Measurements from ENCODE around the gene CC2D1A. TPM values are rescaled to one million over a fixed set of nuclear protein-coding genes. Genes with fewer than 3 reads are reported as not detected.
"Not testable (repeated sequence)": the region's sequence is repeated elsewhere in the genome, so short reads cannot be mapped to it uniquely, and the experiment has no call there.

Gene CC2D1A
- total RNA-seq, 2 experiments from 2014 or later: 16.4 to 16.9 TPM

DNA sequence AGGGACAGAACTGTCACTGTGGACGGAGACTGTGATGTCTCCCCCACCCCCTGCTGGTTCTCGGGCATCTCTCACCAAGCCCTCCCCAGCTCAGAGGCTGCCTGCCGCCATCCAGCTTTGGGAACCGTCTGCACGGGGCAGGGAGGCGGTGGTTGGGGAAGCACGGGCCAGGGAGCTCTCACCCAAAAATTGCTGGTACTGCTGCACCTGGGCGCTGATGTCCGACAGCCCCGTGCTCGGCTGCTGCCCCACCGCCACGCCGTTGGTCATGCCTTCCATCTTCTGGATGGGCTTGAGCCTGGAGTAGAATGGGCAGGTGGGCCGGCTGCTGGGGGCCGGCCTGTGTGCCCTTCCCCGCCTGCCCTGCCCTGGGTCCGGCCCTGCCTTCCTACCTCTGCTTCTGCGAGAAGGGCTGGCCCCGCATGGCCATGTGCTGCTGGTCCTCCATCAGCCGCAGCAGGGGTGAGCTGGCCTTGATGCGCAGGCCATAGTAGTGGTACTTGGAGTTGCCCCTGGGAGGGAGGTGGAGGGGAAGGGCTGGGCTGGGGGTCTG is 62.5 kb downstream of the CC2D1A start:
- Mint-ChIP-seq H3K4me1 (ENCODE audit: low read depth) (no peaks in the 10 kb centered on the region), H3K27me3 (no peaks in the 10 kb centered on the region), H3K9me3 (no peaks in the 10 kb centered on the region), H3K4me3 (no peak overlapping the region), H3K27ac (no peak overlapping the region), H3K36me3 (ENCODE audit: low read depth) (peaks cover 55% of the 10 kb centered on the region)
- Histone ChIP-seq H3K36me3 (ENCODE audit: insufficient read depth, low read length) (peaks cover 57% of the 10 kb centered on the region), H3K4me1 (ENCODE audit: insufficient read depth, low read length) (peaks cover 4% of the 10 kb centered on the region), H3K27me3 (ENCODE audit: control insufficient read depth in 1 of 2, insufficient read depth in 2 of 2, low read length in 2 of 2) (no peaks in the 10 kb centered on the region), H3K9me3 (ENCODE audit: control insufficient read depth in 1 of 2, insufficient read depth in 1 of 2, low read length in 2 of 2) (no peaks in the 10 kb centered on the region), H3K4me3 (ENCODE audit: low read length) (no peak overlapping the region), H3K27ac (ENCODE audit: low read depth in 1 of 2, low read length in 2 of 2) (no peak overlapping the region)
- ChIA-PET CTCF (no interaction called here), POLR2A (no interaction called here)
- DNase-seq (no peak), ATAC-seq (ENCODE audit: poor library complexity) (no peak)
- TF ChIP-seq CTCF (IDR thresholded peaks at IDR 0.05): no peak
- intact Hi-C loops (cut with DNase I, micrococcal nuclease): no loop called here

GRCh38 chr19:13968999-13969398 is 63.0 kb downstream of the CC2D1A start:
- no peaks in the 10 kb centered on the region for H3K9me3 ChIP-seq (ENCODE audit: control insufficient read depth in 1 of 2, insufficient read depth in 1 of 2, low read length in 2 of 2)
- H3K4me3 Mint-ChIP-seq: no peak overlapping the region

GRCh38 chr19:13969897-13970296 is 63.9 kb downstream of the CC2D1A start:
- DNase-seq: no peak
- intact Hi-C loops (cut with DNase I, micrococcal nuclease): no loop called here
- Histone ChIP-seq H3K4me1 (ENCODE audit: insufficient read depth, low read length) (peaks cover 15% of the 10 kb centered on the region), H3K9me3 (ENCODE audit: control insufficient read depth in 1 of 2, insufficient read depth in 1 of 2, low read length in 2 of 2) (no peaks in the 10 kb centered on the region), H3K27ac (ENCODE audit: low read depth in 1 of 2, low read length in 2 of 2) (no peak overlapping the region), H3K4me3 (ENCODE audit: low read length) (no peak overlapping the region), H3K27me3 (ENCODE audit: control insufficient read depth in 1 of 2, insufficient read depth in 2 of 2, low read length in 2 of 2) (no peaks in the 10 kb centered on the region), H3K36me3 (ENCODE audit: insufficient read depth, low read length) (peaks cover 56% of the 10 kb centered on the region)
- ChIA-PET POLR2A (interaction anchor here (1.2 kb wide), 1 partner anchor 36 kb away, joined by 3 read pairs; the partner anchor contains the start of gene RFX1), CTCF (no interaction called here)
- no peaks in the 10 kb centered on the region for H3K27me3 Mint-ChIP-seq
- H3K4me3 Mint-ChIP-seq: no peak overlapping the region
- ATAC-seq (ENCODE audit: poor library complexity): no peak
- H3K27ac Mint-ChIP-seq: no peak overlapping the region
- H3K4me1 Mint-ChIP-seq (ENCODE audit: low read depth): peaks cover 8% of the 10 kb centered on the region
- peaks cover 55% of the 10 kb centered on the region for H3K36me3 Mint-ChIP-seq (ENCODE audit: low read depth)
- no peak for TF ChIP-seq CTCF (IDR thresholded peaks at IDR 0.05)
- no peaks in the 10 kb centered on the region for H3K9me3 Mint-ChIP-seq

More at GRCh38 chr19:13968999-13969398, 63.0 kb downstream of the CC2D1A start:
- peaks cover 58% of the 10 kb centered on the region for H3K36me3 Mint-ChIP-seq (ENCODE audit: low read depth)
- Histone ChIP-seq H3K27me3 (ENCODE audit: control insufficient read depth in 1 of 2, insufficient read depth in 2 of 2, low read length in 2 of 2) (no peaks in the 10 kb centered on the region), H3K27ac (ENCODE audit: low read depth in 1 of 2, low read length in 2 of 2) (no peak overlapping the region), H3K4me1 (ENCODE audit: insufficient read depth, low read length) (peaks cover 9% of the 10 kb centered on the region), H3K4me3 (ENCODE audit: low read length) (no peak overlapping the region), H3K36me3 (ENCODE audit: insufficient read depth, low read length) (peaks cover 57% of the 10 kb centered on the region)
- ChIA-PET POLR2A (no interaction called here), CTCF (no interaction called here)
- ATAC-seq (ENCODE audit: poor library complexity) (no peak), DNase-seq (no peak)
- H3K9me3 Mint-ChIP-seq: no peaks in the 10 kb centered on the region
- intact Hi-C loops (cut with DNase I, micrococcal nuclease): no loop called here
- H3K4me1 Mint-ChIP-seq (ENCODE audit: low read depth): peaks cover 3% of the 10 kb centered on the region
- no peaks in the 10 kb centered on the region for H3K27me3 Mint-ChIP-seq
- no peak overlapping the region for H3K27ac Mint-ChIP-seq
- no peak for TF ChIP-seq CTCF (IDR thresholded peaks at IDR 0.05)

- DNase-seq; H3K9me3 ChIP-seq (ENCODE audit: control insufficient read depth in 1 of 2, insufficient read depth in 1 of 2, low read length in 2 of 2); H3K9me3 Mint-ChIP-seq; ATAC-seq (ENCODE audit: poor library complexity); H3K27ac Mint-ChIP-seq; POLR2A ChIA-PET; H3K4me1 Mint-ChIP-seq (ENCODE audit: low read depth); H3K4me3 Mint-ChIP-seq; intact Hi-C loops (cut with DNase I, micrococcal nuclease); H3K27me3 ChIP-seq (ENCODE audit: control insufficient read depth in 1 of 2, insufficient read depth in 2 of 2, low read length in 2 of 2); H3K4me3 ChIP-seq (ENCODE audit: low read length); H3K27ac ChIP-seq (ENCODE audit: low read depth in 1 of 2, low read length in 2 of 2); CTCF ChIA-PET; H3K27me3 Mint-ChIP-seq: not testable (repeated sequence)
- peaks cover 15% of the 10 kb centered on the region for H3K4me1 ChIP-seq (ENCODE audit: insufficient read depth, low read length)
- H3K36me3 Mint-ChIP-seq (ENCODE audit: low read depth): peaks cover 54% of the 10 kb centered on the region
- H3K36me3 ChIP-seq (ENCODE audit: insufficient read depth, low read length): peaks cover 48% of the 10 kb centered on the region
Measured at GRCh38 chr19:13971868-13972267, 65.9 kb downstream of the CC2D1A start.
